ENCODE data around the gene MICAL3.

Gene MICAL3

DNA sequence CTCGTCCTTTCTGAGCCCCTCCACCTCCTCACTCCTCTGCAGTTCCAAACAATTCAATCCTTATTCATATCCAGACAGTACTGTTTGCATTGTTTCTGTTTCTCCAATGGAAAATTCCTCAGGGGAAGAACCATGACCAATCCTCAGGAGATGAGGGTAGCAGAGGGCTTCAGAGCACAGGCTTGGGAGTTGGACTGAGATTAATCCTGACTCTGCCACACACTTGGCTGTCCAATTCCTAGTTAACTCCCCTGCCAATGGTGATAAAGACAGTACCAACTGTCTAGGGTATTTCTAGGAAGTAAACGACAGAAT is 58.0 kb downstream of the MICAL3 start:
- no peak for DNase-seq

DNA sequence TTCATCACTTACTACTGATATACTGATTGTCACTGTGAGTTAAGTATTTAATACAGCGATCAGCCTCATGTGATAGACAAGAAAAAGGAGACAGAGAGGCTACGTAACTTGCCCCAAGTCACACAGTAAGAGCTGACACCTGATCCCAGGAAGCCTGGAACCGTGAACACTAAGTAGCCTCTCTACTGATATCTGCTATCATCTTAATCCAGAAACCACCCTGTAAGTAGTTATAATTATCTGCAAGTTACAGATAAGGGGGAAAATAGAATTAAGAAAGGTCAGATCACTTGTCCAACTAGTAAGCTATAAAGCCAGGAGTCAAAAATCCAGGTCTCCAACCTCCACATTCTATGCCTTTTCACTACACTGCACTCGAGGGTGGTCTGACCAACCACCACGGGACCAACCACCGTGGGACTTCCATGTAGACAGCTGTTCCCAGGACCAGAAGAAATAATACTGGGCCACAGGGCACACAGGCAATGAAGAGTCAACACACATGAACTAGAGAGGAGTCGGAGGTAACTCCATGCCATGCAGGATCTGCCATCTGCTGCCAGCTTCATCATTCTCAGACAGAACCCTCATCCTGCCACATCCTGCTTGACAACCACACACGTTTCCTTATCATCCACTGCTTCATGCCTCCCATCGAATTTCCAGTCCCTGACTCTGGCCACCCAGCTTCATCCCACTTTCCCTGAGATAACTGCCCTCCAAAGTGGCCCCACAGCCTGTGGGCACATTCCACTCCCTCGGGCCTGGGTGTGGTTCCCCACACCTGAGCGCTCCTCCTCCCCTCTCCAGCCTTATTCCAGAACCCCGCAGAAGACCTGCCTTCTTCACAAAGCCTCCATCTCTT is 58.6 kb downstream of the MICAL3 start:
- DNase-seq, result no peak

DNA sequence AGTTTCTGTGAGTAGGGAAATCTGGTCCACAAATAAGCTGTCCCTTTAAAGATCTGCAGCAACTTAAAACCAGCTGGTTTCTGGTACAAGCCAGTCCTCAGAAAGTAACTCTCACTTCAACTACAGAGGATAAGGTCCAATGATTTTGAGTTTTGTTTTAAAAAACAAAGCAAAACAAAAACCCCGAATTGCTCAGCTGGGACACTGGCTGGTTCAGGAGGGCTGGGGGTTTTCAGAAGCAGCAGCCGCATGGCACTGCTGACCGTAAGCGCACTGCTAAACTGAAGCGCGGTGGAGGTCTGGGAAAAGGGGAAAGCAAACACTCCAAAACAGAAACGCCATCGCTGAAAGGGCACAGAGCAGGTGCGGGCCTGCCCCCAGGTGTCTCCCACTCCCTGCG is 59.7 kb downstream of the MICAL3 start:
- no peak for DNase-seq

DNA sequence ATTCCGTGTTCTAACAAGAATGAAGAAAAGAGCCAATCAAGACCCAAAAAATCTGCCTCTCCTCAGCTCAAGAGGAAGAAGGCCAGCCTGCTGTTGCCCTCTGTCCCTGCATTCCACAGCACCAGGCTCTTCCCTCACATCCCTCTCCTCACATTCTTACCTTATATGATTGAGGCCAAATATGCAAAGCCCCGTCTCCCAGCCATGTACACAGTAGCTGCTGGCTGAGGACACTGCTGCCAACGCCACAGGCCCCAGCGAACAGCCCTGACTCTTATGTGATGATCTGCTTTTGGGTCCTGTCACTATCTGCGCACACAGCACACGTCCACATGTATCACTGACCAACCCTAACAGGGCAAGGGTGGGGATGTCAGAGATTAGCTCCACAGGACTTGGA is 60.2 kb downstream of the MICAL3 start:
- DNase-seq, result no peak

DNA sequence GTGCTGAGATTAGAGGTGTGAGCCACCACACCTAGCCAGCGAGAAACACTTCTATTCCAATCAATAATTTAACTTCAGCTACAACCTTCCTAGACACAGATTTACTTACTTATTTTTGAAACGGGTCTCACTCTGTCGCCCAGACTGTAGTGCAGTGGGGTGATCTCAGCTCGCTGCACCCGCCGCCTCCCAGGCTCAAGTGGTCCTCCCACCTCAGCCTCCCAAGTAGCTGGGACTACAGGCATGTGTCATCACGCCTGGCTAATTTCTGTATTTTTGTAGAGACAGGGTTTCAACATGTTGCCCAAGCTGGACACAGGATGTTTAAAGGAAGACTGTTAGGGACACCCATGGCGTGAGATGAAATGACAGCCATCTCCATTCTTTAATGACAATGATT is 61.3 kb downstream of the MICAL3 start:
- no peak for DNase-seq

DNA sequence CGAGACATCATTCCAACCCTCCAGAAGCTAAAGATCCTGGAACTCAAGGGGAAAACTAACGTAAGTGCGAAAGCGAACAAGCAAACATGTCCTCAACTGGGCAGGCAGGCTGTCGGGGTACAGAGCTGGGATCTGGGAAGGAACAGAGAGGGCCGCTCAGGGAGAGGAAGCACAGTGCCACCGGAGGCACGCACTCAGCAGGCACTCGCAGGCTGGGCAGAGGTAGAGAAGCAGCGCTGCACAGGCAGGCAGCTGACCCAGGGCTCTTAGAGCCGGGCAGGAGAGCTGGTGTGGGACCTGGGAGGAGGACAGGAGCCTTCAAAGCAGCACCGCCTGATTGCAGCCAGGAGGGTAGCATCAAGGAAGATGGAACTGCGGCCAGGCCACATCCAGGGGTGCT is 62.2 kb downstream of the MICAL3 start:
- no peak for DNase-seq

DNA sequence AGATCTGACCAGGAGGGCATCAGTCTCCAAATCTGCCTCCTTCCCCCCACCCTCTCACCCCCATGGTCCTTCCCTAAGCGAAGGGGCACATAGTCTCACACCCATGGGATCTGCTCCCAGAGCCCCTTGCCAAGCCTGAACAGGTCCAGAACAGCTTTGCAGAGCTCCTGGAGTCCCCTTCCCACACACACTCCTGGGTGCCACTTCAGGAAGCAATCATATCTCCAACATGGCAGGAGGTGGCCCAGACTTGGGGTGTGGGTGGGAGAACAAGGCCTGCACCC is 63.0 kb downstream of the MICAL3 start:
- DNase-seq, result no peak

DNA sequence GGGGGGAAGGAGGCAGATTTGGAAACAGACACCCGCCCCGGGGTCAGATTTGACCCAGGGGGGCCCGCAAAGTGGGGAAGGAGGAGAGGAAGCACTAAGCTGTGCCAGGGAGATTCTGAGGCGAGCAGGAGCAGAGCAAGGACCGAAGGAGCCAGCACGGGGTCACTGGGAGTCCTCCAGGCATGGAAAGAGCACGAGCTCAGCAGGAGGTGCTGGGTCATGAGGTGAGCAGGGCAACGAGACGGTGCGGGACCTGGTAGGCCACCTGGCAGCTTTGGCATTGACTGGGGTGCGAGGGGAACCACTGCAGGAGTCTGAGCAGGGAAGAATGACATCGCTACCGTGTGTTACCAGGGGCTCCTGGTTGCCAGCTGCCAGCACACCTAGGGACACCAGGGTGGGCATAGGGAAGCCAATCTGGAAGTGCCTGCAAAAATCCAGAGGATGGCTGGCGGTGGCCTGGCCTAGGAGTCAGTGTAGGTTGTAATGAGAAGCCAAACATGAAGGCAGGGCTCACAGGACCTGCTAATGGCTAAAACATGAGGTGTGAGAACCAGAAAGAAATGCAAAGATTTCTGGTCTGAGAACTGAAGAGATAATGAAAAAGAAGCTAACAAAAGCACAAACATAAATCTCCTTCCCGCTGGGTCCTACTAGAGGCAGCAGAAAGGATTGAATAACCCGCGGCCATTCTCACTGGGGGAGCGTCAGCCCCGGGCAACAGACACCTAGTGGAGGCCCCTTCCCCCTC is 63.5 kb downstream of the MICAL3 start:
- no peak for DNase-seq

DNA sequence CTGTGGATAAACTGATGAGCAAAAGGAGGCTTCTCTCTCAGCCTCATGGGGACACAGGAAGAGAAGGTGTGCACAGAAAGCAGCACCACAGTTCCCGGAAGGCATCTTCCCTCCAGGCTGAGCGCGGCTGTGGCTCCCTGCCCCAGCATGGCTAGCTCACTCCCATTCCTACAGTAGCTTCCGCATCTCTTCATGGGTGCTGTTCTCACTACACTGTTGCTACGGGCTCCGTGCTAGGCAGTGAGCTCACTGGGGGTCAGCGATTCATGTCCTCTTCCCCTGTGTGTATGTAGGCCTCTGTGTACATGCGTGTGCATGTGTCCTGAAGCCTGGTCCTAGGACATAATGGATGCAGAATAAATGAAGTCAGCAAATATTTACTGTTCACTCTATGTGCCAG is 64.3 kb downstream of the MICAL3 start:
- DNase-seq, result no peak

DNA sequence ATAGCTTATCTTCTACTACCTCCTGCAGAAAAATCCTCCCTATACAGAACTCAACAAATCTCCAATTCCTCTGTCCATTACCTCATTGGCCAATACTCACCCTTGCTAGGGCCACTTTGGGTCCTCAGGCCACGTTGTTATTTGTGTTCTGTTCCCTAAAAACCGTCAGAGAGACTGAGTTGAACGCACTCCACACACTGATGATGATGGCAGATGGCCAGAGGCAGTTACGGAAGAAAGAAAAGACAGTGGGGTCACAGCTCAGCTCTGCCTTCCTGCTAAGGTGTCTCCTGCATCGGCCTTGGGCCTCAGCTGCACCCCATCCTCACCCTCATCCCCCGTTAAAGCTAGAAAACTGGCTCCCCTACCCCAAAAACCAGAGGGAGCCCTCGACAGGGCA is 66.2 kb downstream of the MICAL3 start:
- DNase-seq, result no peak

DNA sequence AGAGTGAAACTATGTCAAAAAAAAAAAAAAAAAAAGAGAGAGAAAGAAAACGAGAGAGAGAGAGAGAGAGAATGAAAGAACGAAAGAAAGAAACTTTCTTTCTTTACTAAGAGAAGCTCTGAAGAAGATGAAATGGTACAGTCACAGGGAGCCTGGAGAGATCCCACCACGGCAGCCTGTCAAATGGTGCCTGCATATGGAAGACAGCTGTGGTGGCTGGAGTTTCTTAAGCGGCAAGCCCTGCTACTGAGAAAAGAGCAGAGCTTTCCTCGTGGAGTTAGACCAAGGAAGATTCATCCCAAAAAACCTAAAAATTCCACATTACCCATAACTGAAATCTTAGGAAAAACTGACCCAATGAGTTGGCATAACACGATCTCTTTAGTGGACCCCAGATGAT is 66.7 kb downstream of the MICAL3 start:
- DNase-seq, result no peak

DNA sequence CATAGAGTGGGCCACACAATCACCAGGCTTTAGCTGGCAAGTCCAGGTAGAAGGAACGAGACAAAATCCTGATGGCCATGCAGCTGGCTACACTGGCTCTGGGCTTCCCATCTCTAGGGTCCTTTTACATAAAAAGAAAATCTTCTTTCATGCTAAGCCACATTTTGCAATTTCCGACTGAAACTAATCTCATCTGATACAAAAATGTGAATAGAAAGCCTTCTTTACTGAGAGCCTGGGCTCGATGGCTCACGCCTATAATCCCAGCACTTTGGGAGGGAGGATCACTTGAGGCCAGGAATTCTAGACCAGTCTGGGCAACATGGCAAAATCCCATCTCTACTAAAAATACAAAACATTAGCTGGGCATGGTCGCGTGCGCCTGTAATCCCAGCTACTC is 67.2 kb downstream of the MICAL3 start:
- DNase-seq, result no peak

DNA sequence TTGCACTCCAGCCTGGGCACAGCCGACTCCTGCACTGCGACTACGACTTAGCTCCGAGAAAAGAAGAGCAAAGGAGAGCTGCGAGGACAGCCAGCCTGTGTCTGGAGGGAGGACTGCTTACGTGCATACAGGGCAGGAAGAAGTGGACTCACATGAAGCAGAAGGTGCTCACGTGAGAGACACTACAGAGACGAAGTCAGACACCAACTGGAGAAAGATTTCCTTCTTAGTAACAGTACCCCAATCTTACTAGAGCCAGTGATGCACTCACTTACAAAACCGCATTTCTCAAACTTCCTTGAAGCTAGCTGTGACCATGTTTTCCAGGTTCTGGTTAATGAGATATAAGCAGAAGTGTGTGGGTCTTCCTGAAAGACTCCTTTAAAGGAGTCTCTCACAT is 67.7 kb downstream of the MICAL3 start:
- DNase-seq, result no peak

DNA sequence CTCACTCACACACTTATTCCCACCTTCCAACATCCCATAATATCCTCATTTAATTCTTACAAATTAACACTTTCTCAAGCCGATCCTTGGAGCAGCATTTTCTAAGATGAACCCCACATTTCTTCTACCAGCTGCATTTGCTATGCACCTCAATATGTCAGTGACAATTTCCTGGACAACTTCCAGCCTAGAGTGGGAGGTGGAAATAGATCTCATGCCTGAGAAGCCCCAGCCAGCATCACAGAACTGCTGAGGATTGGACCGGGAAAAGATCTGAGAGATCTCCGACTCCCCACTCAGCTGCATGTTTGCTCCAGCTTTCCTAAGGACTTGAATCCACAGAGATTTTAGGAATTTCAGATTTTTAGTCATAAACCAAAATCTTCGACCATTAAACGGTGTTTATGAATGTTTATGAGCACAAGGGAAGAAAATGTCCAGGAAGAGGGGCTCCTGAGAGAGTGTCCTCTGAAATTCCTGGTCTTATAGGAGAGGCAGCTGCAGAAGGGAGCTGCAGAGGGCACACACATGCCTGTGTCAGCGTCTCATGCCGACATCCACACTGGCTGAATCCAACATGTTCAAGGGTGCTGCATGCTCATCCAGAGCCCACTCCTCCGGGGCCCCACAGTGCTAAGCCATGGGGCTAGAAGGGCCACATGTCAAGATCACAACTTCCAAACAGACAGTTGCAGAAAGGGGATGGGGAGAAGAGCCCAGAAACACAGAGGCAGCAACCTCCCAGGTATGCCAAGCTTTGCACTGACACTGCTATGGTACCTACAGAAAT is 68.6 kb downstream of the MICAL3 start:
- DNase-seq, result no peak

DNA sequence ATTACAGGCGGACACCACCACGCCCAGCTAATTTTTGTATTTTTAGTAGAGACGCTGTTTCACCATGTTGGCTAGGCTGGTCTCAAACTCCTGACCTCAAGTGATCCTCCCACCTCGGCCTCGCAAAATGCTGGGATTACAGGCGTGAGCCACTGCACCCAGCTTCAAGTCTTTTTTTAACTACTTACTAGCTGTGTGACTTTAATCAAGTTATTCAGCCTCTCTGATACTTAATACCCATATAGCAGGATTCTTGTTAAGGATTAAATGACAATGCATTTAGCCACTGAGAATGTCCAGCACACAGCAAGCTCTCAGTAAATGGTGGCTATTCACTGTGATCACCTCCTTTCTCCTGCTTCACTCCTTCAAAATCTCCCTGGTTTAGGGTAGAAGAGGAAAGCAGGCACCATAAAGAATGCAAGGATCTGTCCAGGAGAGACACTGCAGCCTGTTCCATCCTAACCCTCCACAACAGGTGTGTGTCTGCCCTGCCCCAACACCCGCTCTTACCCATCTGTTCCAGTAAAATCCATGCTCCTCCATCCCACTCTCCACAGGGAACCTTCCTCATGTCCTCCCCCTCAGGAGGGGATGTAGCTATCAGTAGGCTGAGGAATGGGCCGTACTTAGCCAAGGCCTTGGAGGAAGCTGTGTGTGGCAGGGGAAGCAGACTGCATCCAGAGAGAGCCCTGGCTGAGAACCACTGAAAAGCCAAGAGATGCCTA is 69.3 kb downstream of the MICAL3 start:
- no peak for DNase-seq

DNA sequence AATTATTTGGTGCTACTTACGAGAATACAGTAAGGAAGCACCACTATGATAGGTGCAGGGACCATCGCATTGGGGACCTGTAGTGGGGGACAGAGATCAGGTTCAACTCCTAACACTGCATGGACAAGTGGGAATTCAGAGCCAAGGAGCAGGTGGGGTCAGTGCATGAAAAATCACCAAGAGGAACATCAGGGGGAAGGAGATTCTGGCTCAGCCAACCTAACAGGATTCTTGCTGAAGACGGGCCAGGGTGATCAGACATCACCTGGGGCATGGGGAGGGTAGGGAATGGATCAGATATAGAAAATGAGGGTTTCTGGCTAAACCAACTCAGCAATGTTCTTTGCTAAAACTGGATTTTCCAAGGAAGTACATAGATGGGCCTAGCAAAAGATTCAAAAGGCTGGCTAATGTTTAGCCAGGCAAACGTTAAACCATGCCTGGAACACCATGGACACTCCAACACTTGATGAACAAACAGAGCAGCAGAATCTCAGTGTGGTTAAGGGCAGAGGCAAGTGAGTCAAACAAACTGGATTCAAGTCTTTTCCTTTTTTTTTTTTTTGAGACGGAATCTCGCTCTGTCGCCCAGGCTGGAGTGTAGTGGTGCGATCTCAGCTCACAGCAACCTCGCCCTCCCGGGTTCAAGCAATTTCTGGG is 70.0 kb downstream of the MICAL3 start:
- no peak for DNase-seq

DNA sequence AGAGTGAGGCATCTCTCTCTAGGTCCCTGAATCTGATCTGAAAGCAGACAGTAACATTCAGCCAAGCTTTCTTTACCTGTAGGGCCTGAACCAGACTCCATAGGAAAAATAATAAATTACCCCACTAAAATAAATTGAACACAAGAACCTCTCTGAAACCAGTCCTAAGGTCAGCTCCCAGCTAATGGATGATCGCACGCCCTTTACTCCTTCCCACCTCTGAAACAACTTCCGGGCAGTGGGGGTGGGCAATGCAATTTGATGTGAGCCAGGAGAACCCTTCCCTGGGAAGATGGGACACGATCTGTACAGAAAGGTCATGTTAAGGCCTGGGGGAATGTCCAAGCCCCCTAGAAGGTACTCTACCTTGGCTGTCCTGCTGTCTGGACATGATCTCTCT is 71.2 kb downstream of the MICAL3 start:
- no peak for DNase-seq

DNA sequence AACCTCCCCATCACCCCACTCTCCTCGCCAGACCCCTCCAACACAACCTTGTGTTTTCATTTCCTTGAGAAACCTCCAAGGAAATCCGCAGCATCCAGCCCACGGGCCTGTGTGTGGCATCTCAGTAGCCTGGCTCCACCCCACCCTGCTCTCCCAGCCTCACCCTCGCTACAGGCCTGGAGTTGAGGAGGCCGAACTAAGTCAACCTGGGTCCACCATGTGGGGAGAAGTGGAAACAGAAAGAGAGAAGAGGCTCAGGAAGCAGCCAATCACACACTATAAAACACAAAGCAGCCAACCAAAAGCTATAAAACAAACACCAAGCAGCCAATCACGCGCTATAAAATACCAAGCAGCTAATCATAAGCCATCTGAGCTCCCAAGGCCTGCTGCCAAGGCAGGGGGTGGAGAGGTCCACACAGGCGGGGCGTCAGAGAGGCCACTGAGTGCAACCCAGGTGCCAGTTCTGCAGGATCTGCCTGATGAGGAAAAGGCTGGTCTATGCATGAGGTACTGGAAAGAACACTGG is 72.0 kb downstream of the MICAL3 start:
- DNase-seq, result no peak

DNA sequence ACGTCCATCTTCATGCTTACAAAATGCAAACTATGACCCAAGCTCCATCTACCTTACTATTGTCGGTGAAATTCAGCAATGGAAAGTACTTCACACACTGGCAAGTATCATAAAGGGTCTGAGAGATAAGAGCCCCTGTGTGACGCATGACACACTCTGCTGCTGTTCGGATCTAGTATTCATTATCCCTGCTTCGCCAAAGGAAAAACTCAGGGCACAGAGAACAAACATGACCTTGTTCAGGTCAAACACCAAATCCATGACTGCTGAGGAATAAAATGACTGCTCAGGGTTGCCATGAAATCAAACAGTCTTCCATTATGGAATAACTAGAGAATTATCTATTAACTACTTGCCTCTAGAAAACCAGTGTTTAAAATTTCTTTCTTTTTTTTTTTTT is 73.0 kb downstream of the MICAL3 start:
- DNase-seq, result no peak

DNA sequence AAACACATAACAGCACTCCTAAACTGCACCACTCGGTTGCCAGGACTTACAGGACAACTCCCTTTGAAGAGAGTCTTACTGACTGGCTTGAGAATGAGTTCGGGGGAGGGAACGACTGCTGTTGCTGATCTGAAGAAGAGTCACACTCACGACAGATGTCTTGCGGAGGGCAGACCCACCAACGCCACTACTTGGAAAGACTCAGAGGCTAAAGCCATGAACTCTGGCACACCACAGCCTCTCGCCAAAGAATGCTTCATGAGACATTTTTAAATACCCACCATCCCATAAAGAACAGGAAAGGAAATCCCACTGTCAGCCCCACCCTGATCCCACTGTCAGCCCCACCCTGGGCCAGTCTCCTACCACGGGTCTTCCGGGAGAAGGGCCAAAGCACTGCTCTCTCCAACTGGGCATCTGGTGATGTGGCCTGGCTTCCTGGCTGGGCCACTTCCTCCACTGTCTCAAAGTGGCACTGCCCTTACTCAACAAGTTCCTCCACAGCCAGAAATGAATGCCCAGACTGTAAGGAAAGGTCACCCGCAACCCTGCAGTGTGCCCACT is 73.6 kb downstream of the MICAL3 start:
- no peak for DNase-seq

DNA sequence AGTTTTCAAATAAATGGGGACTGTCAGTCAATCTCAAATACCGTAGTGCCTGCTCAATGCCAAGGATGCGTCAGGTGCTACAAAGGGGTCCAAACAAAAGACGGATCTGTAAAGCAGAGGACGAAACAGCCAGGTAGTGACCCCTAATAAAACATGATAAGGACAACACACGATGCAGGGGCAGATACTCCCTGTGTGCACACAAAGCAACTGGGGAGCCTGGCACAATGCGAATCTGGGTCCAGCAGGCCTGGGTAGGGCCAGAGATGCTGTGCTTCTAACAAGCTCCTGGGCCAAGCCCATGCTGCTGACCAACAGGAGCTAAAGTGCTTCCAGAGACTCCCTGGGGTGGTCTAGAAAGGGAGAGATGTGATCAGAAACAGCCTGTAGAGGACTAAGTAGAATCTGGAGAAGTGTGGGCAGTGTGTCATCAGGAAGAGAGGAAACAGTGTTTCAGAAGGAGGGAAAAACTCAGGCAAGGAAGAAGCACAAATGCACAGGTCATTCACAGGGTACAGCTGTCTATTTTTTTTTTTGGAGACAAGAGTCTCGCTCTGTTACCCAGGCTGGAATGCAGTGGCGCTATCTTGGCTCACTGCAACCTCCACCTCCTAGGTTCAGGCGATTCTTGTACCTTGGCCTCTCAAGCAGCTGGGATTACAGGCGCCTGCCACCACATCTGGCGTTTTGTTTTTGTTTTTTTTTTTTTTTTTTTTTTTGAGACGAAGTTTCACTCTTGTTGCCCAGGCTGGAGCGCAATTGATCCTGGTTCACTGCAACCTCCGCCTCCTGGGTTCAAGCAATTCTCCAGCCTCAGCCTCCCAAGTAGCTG is 74.5 kb downstream of the MICAL3 start:
- no peak for DNase-seq
